Measurements from ENCODE around the gene PNPLA8. TPM values are rescaled to one million over a fixed set of nuclear protein-coding genes. Genes with fewer than 3 reads are reported as not detected.

The PNPLA8 gene
- total and polyA plus RNA-seq, 2 donors (not counting 3 experiments of a cell fraction or from before 2014, with no cell fraction given) = 5.9 to 19.9 TPM

GRCh38 chr7:108468246-108468645, 57.7 kb downstream of the PNPLA8 start:
- dilution Hi-C loops (cut with MboI; ENCODE audit: extremely low pct_ligation_motif_present, low sequenced_read_pairs) (no loop called here), intact Hi-C loops (cut with micrococcal nuclease) (no loop called here)
- DNase-seq (ENCODE audit: low read depth, low spot score) = no peak
- Histone ChIP-seq H3K36me3 (ENCODE audit: control insufficient read depth in 2 of 2, extremely low read depth in 1 of 2, insufficient read depth in 2 of 2, low read length in 2 of 2) (peaks cover 0 to 3% of the 10 kb centered on the region in 2 experiments), H3K9me3 (replicated peaks; ENCODE audit: control insufficient read depth, insufficient read depth, low read length) (no peaks in the 10 kb centered on the region), H3K4me1 (ENCODE audit: control insufficient read depth, extremely low read depth, insufficient read depth, low read length) (peaks cover 2% of the 10 kb centered on the region), H3K27me3 (ENCODE audit: control insufficient read depth in 2 of 2, insufficient read depth in 2 of 2, low read length in 2 of 2) (no peaks in the 10 kb centered on the region), H2AFZ (ENCODE audit: low read depth, low read length) (no peak overlapping the region), H3K27ac (ENCODE audit: insufficient read depth, low read depth, low read length) (no peak overlapping the region), H3K9me1 (replicated peaks; ENCODE audit: control insufficient read depth, extremely low read depth, insufficient read depth, low read length) (no peaks in the 10 kb centered on the region), H3K4me2 (ENCODE audit: insufficient read depth, low read length) (no peak overlapping the region), H4K20me1 (replicated peaks; ENCODE audit: control insufficient read depth, extremely low read depth, insufficient read depth, low read length) (no peaks in the 10 kb centered on the region), H3K79me2 (ENCODE audit: control insufficient read depth, insufficient read depth, low read length) (no peaks in the 10 kb centered on the region), H3K9ac (replicated peaks; ENCODE audit: extremely low read depth, insufficient read depth, low read length) (no peak overlapping the region), H3K4me3 (replicated peaks in 1 of 3; ENCODE audit: insufficient read depth in 1 of 3, low read depth in 1 of 3, low read length in 3 of 3) (no peak overlapping the region)
- no TSS peak for BruUV-seq (replicated peaks)
- POLR2A ChIA-PET = interaction anchor here (1.1 kb wide), 1 partner anchor 15 kb away, joined by 3 read pairs; no protein-coding TSS in a partner anchor
- CTCF ChIA-PET = interaction anchor here (0.8 to 2.5 kb wide), 7 partner anchors 9 to 287 kb away, joined by 3 to 10 read pairs (median 4); partner anchors contain the start of gene NRCAM
- TF ChIP-seq FOS (IDR thresholded peaks at IDR 0.05; ENCODE audit: borderline replicate concordance, insufficient read depth, low read length) (no peak), CTCF (IDR thresholded peaks at IDR 0.05; ENCODE audit: extremely low read depth in 1 of 2, insufficient read depth in 1 of 2, low read depth in 1 of 2, low read length in 2 of 2) (no peak), POLR2AphosphoS5 (IDR thresholded peaks at IDR 0.05; ENCODE audit: insufficient read depth, low read depth, low read length) (no peak), MAX (IDR thresholded peaks at IDR 0.05; ENCODE audit: insufficient read depth, insufficient read length) (no peak), EZH2 (IDR thresholded peaks at IDR 0.05; ENCODE audit: borderline replicate concordance, low read depth, low read length, severe bottlenecking) (no peak), MYC (IDR thresholded peaks at IDR 0.05; ENCODE audit: low read depth, low read length) (no peak), GATA2 (IDR thresholded peaks at IDR 0.05; ENCODE audit: insufficient read depth, insufficient read length, low read depth, low read length) (no peak), JUN (IDR thresholded peaks at IDR 0.05; ENCODE audit: borderline replicate concordance, insufficient read depth, insufficient read length, low read depth) (no peak)
- FAIRE-seq = no peak

Measured in endothelial cell of umbilical vein (primary cell).